ENCODE data around the gene RNF144A.

GRCh38 chr2:6951046-6951445 lies 33.8 kb downstream of the RNF144A start:
- TF ChIP-seq CTCF (IDR thresholded peaks at IDR 0.05 in 8 of 11, conservative IDR thresholded peaks at IDR 0.05 in 3 of 11) (no peak), POLR2A (IDR thresholded peaks at IDR 0.05) (no peak)
